Lower leg skin (tissue), 4 donors: ENCODE measurements around the gene GRIK4. TPM values are rescaled to one million over a fixed set of nuclear protein-coding genes. Genes with fewer than 3 reads are reported as not detected.
A peak's percentile ranks its signal among the peaks of the same experiment; 100 is the strongest.
"Not testable (repeated sequence)": the region's sequence is repeated elsewhere in the genome, so short reads cannot be mapped to it uniquely, and the experiment has no call there.

Source experiments
- DNase-seq, 2 donors: peaks; one replicate each; pipeline ENCODE4 v3.0.0-alpha.2; 2019; ENCODE audit warnings: low spot score in 2 of 2
- H3K4me3 ChIP-seq: fragments of 200-600 bp; sonication (generic); 2 replicates; pipeline ENCODE4 v1.5.1; 2017; ENCODE audit warnings: mild to moderate bottlenecking, low read depth; ENCODE audit not compliant: poor library complexity, severe bottlenecking
- CTCF ChIP-seq, 3 donors: fragments of 450-650 bp; IDR thresholded peaks; one replicate each; pipeline ENCODE4 v1.5.1; 2016; ENCODE audit warnings: antibody characterized with exemption in 3 of 3, mild to moderate bottlenecking in 3 of 3, moderate library complexity in 2 of 3
- POLR2A ChIP-seq, 2 donors: fragments of 450-650 bp; IDR thresholded peaks; one replicate each; pipeline ENCODE4 v1.6.1; 2016 to 2017; ENCODE audit warnings: antibody characterized with exemption in 2 of 2, mild to moderate bottlenecking in 1 of 2, moderate library complexity in 1 of 2
- WGBS, 2 donors: methylation state at CpG; one replicate each; pipeline ENCODE4 v1.1.5; 2018; 5-methylcytosine and 5-hydroxymethylcytosine counted together
- intact Hi-C: fragments of 100-400 bp; cut with DNase I; formaldehyde crosslinking; loops from one replicate; pipeline ENCODE4 v1.15.0; 2023; ENCODE audit warnings: low total_unique reads
- total RNA-seq, 4 donors: library from RNA; depleted of rRNA; stranded (reverse); fragments of >200 nt; gene quantifications; one replicate each; pipeline ENCODE4 v1.1.0, GENCODE V29; 2016

Gene GRIK4
- total RNA-seq, 4 donors from 2014 or later = 0.06 to 0.67 TPM; not detected in 2

DNA sequence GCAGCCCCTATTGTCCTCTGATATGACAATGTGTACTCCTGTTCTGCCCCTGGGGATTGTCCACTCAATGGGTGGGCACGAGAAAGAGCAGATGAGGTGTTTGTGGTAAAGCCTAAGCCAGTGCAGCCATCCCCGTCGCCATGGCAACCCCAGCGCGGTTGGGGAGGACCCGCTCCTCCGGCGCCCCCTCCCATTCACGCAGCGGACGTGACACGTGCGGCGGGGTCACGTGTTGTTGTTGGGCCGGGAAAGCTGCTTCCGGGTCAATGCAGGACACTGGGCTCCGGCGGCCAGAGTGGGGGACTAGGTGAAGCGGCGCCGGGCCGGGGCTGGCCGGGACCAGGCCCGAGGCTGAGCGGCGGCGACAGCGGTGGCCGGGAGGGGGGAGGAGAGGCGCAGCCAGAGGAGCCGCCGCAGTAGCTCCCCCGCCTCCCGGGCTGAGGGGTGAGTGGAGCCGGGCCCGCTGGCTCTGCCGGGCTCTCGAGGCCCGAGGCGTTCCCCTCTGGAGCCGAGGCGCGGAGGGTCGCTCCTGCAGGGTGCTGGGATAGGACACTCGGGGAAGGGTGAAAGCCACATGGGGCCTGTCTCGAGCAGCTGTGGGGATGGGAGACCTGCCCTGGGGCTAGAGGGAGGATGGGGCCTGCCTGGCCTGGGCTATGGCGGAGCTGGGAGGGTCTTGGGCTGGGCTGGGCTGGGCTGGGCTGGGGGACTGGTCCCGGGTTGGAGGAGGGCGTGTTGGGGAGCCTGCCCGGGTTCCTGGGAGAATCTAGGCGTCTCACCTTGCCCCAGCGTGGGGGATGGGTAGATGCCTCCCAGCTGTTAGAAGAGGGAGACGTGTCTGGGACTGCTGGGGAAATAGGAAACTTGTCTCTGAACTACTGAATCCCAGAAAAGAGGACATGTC, 512.6 kb downstream of the GRIK4 start, which contains the start of gene TBCEL:
TBCEL (plus strand) TSS at position 255 of the 904 bp plus-strand sequence. CDS start 21,589 bp downstream, outside the sequence.
- 1% methylated on average over 24 to 41 of the region's 54 CpGs for WGBS, 2 donors
- TF ChIP-seq POLR2A (IDR thresholded peaks at IDR 0.05) = no peak
- TF ChIP-seq CTCF (IDR thresholded peaks at IDR 0.05) = no peak
- peak within 1 kb of the TSS; percentile 64 for H3K4me3 ChIP-seq
- intact Hi-C loops = no loop called here
- DNase-seq = peak; percentile 72 to 95

GRCh38 chr11:121024989-121025388, 513.4 kb downstream of the GRIK4 start:
- no peak for TF ChIP-seq POLR2A (IDR thresholded peaks at IDR 0.05)
- no peak for TF ChIP-seq CTCF (IDR thresholded peaks at IDR 0.05)
- 35 to 40% methylated on average over 3 of the region's 3 CpGs for whole genome bisulfite sequencing, 2 donors
- no peak for DNase-seq
- no peak overlapping the region for H3K4me3 ChIP-seq
- intact Hi-C loops = no loop called here

DNA sequence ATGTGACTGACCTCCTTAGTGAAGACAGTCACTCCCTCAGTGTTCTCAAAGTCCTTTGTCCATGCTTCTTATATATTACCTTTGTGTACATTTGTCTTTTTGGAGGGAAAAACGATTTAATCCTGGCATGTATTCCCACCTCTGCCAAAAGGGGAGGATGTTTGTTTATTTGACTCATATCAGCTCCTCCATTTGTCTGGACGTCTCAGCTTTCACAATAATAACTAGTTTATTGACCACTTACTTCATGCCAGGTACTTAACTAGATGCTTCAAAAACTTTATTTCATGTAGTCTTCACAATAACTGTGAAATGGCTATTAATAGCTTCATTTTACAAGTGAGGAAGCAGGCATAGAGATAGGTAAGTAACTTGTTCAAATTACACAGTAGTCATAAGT, 517.6 kb downstream of the GRIK4 start:
- WGBS, 2 donors = 45 to 59% methylated on average over 2 of the region's 2 CpGs

DNA sequence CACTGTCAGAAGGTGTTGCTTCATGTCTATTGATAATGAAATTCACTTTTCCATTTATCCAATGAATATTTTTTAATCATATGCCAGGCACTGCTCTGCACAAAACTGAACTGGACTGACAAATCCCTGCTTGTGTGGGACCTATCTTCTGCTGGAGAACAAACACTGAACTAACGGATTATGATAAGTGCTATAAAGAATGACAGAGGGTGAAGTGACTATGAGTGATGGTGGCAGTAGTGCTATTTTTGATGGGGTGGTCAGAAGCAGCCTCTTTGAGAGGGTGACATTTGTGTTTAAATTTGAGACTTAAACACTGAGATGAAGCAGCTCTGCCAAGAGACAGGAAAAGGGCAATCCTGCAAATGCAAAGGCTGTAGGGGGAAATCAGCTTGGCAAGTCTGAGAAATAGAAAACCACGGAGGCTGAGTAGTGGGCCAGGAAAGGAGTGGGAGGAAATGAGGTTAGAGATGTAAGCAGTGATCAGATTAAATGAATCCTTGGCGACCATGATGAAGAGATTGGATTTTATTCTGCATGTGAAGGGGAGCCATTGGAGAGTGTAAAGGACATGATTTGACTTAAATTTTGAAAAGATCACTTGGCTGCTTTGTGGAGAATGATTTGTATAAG, 518.4 kb downstream of the GRIK4 start:
- 68 to 71% methylated on average over 3 of the region's 3 CpGs for WGBS, 2 donors
- TF ChIP-seq POLR2A (IDR thresholded peaks at IDR 0.05) (no peak), CTCF (IDR thresholded peaks at IDR 0.05) (no peak)
- DNase-seq = no peak
- intact Hi-C loops = no loop called here
- H3K4me3 ChIP-seq = no peak overlapping the region

More for the DNA sequence above, 517.6 kb downstream of the GRIK4 start:
- no peak for DNase-seq
- intact Hi-C loops = no loop called here
- H3K4me3 ChIP-seq = no peak overlapping the region
- TF ChIP-seq POLR2A (IDR thresholded peaks at IDR 0.05) (no peak), CTCF (IDR thresholded peaks at IDR 0.05) (no peak)

DNA sequence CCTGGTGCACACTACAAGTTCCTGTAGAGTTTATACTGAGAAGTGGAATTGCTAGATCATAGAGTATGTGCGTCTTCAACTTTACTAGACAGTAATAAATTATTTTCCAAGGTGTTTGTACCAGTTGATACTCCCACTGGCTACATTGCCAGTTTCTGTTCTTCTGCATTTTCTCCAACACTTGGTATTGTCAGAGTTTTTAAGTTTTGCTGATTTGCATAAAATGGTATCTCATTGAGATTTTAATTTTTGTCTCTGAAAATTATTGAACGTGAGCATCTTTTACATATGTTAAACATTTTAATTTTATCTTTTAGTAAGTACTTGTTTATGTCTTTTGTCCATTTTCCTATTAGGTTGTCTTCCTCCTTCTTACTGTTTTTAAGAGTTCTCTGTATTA, 519.6 kb downstream of the GRIK4 start:
- intact Hi-C loops = no loop called here
- no peak for DNase-seq
- TF ChIP-seq CTCF (IDR thresholded peaks at IDR 0.05) (no peak), POLR2A (IDR thresholded peaks at IDR 0.05) (no peak)
- WGBS, 2 donors = 92 to 97% methylated on average over 2 of the region's 2 CpGs
- H3K4me3 ChIP-seq = no peak overlapping the region

DNA sequence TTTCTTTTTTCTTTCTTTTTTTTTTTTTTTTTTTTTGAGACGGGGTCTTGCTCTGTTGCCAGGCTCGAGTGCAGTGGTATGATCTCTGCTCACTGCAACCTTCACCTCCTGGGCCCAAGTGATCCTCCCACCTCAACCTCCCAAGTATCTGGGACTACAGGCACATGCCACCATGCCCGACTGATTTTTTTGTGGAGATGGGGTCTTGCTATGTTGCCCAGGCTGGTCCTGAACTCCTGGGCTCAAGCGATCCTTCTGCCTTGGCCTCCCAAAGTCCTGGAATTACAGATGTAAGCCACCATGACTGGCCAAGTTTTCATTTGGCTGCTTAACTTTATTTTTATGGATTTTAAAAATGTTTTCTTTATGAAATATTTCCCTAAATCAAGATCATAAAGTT, 520.1 kb downstream of the GRIK4 start:
- DNase-seq, intact Hi-C loops, H3K4me3 ChIP-seq: not testable (repeated sequence)
- 95 to 96% methylated on average over 4 of the region's 4 CpGs for WGBS, 2 donors
